Right lobe of liver (tissue), 6 donors: ENCODE measurements around the gene C4orf17. TPM values are rescaled to one million over a fixed set of nuclear protein-coding genes. Genes with fewer than 3 reads are reported as not detected.

Experiments used
- ATAC-seq, 4 donors: fragments of 200-7000 bp; cut with Tn5 transposase; one replicate each; pipeline ENCODE4 v1.9.1; 2020; ENCODE audit warnings: mild to moderate bottlenecking in 4 of 4, moderate library complexity in 4 of 4
- DNase-seq, 3 donors: peaks; one replicate each; pipeline ENCODE4 v3.0.0-alpha.2; 2020
- H3K27ac ChIP-seq, 3 donors: fragments of 200-600 bp; one replicate each; pipeline ENCODE4 v1.8.0; 2022
- H3K27me3 ChIP-seq, 2 donors: fragments of 200-600 bp; one replicate each; pipeline ENCODE4 v1.8.0; 2022
- H3K36me3 ChIP-seq, 4 donors: fragments of 200-600 bp; sonication (generic) in 1 of 4; one replicate each; pipeline versions ENCODE4 v1.5.1 to v1.8.0; 2017 to 2022; ENCODE audit warnings: control low read depth in 1 of 4
- H3K4me1 ChIP-seq, 4 donors: fragments of 200-600 bp; sonication (generic) in 1 of 4; one replicate each; pipeline versions ENCODE4 v1.5.1 to v1.8.0; 2017 to 2022; ENCODE audit warnings: control low read depth in 1 of 4
- H3K4me3 ChIP-seq, 3 donors: fragments of 200-600 bp; one replicate each; pipeline ENCODE4 v1.8.0; 2022
- H3K9me3 ChIP-seq, 4 donors: fragments of 200-600 bp; sonication (generic) in 1 of 4; one replicate each; pipeline versions ENCODE4 v1.5.1 to v1.8.0; 2017 to 2022; ENCODE audit warnings: control low read depth in 1 of 4
- POLR2A ChIP-seq: fragments of 450-650 bp; IDR thresholded peaks from one replicate; pipeline ENCODE4 v1.6.1; 2017; ENCODE audit warnings: antibody characterized with exemption, mild to moderate bottlenecking
- WGBS: methylation state at CpG from one replicate; pipeline ENCODE4 v1.1.6; 2018; ENCODE audit warnings: low coverage, low lambda C conversion rate; ENCODE audit not compliant: insufficient coverage; ENCODE audit errors: missing lambda C conversion rate; 5-methylcytosine and 5-hydroxymethylcytosine counted together
- intact Hi-C, 2 donors: fragments of 100-400 bp; cut with DNase I; formaldehyde crosslinking; loops; one replicate each; pipeline versions ENCODE4 v1.11.2 to v1.14.1; 2022
- total RNA-seq, 6 experiments: library from RNA; depleted of rRNA in 2 of 6; stranded (reverse); fragments of >200 nt in 2 of 6; fragmentation: NEBNext Ultra II Directional in 3 of 6; extraction: Animal tissue kit (Norgen Biotek cat#: 25700) in 3 of 6; gene quantifications; one replicate each; pipeline versions ENCODE4 v1.1.0 to v1.2.4, GENCODE V29; 2016 to 2023
- TF ChIP-seq, protein P1 (sequence below), 4 donors: fragments of 200-600 bp in 3 of 4; fragments of 450-650 bp in 1 of 4; IDR thresholded peaks; one replicate each; pipeline versions ENCODE4 v1.5.1 to v1.8.0; 2016 to 2022; ENCODE audit warnings: antibody characterized with exemption in 4 of 4, mild to moderate bottlenecking in 2 of 4
- donor health status: DM: no; HTN: yes; CAD: no.
- donor health status: DM: no; HTN: no; CAD: no.
- donor health status: DM: no; HTN: no; CAD: no.
- donor health status: DM: no; HTN: yes; CAD: no.
- donor health status: DM: no; HTN: yes; CAD: no.

Gene C4orf17
- total RNA-seq, 6 experiments from 2014 or later, result not detected

DNA sequence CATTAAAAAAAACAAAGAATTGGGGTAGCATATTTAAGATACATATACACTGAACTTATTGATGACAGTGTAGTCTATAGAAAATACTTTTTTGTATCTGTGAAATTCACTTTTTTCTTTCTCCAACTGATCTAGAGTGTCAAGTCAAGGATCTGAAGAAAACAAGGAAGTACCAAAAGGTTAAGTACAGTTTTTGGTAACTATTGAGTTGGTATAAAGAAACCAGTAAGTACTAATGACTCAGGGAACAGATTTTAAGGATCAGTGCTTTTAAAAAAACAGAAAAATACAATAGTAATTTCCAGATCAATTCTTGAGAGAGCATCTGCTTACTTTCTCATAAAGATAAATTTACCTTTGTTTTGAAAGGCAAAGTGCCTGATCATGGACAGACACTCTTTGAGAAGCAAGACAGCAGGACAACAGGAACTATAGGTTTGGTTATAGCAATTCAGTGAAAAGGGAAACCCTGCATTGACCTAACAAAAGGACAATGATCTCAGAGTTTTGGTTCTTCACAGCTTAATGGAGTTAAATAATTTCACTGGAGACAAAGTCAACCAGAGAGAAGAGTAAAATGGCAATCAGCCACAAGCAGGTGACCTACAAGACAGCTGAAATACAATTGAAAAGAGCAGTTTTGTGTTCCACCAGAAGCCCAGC lies 29.6 kb downstream of the C4orf17 start:
- DNase-seq, result no peak
- H3K27ac ChIP-seq, result no peak overlapping the region
- H3K4me3 ChIP-seq, result no peak overlapping the region
- H3K9me3 ChIP-seq, result no peaks in the 10 kb centered on the region
- H3K27me3 ChIP-seq, result no peaks in the 10 kb centered on the region
- intact Hi-C loops, result no loop called here
- TF ChIP-seq, protein P1, sequence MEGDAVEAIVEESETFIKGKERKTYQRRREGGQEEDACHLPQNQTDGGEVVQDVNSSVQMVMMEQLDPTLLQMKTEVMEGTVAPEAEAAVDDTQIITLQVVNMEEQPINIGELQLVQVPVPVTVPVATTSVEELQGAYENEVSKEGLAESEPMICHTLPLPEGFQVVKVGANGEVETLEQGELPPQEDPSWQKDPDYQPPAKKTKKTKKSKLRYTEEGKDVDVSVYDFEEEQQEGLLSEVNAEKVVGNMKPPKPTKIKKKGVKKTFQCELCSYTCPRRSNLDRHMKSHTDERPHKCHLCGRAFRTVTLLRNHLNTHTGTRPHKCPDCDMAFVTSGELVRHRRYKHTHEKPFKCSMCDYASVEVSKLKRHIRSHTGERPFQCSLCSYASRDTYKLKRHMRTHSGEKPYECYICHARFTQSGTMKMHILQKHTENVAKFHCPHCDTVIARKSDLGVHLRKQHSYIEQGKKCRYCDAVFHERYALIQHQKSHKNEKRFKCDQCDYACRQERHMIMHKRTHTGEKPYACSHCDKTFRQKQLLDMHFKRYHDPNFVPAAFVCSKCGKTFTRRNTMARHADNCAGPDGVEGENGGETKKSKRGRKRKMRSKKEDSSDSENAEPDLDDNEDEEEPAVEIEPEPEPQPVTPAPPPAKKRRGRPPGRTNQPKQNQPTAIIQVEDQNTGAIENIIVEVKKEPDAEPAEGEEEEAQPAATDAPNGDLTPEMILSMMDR (IDR thresholded peaks at IDR 0.05), result no peak
- TF ChIP-seq POLR2A, result no peak
- H3K36me3 ChIP-seq, result no peaks in the 10 kb centered on the region
- no peak for ATAC-seq
- H3K4me1 ChIP-seq, result peaks cover 0 to 8% (median 4%) of the 10 kb centered on the region in 4 donors

DNA sequence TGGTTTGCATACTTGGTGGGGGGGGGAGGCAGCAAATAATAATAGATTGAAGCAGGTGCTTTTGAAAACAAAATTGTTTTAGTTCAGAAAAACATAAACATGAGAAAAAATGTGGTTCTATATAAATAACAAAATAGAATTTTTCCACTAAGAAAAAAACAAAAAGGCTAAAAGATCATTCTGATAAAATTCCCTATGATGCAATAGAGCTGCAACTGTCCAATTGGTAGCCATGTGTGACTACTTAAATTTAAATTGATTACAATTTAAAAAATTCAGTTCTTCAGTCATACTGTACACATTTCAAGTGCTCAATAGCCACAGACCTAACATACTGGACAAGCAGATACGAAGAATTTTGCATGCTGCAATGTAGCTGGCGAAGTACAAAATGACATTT lies 42.1 kb downstream of the C4orf17 start:
- peaks cover 0 to 28% (median 1%) of the 10 kb centered on the region in 4 donors for H3K36me3 ChIP-seq
- ATAC-seq, result no peak
- TF ChIP-seq, protein P1 (IDR thresholded peaks at IDR 0.05), result no peak
- TF ChIP-seq POLR2A, result no peak
- no peak overlapping the region for H3K4me3 ChIP-seq
- intact Hi-C loops, result no loop called here
- no peak for DNase-seq
- WGBS, result 97% methylated on average over 2 of the region's 2 CpGs
- no peak overlapping the region for H3K27ac ChIP-seq
- H3K27me3 ChIP-seq, result no peaks in the 10 kb centered on the region
- H3K9me3 ChIP-seq, result no peaks in the 10 kb centered on the region
- H3K4me1 ChIP-seq, result no peaks in the 10 kb centered on the region

DNA sequence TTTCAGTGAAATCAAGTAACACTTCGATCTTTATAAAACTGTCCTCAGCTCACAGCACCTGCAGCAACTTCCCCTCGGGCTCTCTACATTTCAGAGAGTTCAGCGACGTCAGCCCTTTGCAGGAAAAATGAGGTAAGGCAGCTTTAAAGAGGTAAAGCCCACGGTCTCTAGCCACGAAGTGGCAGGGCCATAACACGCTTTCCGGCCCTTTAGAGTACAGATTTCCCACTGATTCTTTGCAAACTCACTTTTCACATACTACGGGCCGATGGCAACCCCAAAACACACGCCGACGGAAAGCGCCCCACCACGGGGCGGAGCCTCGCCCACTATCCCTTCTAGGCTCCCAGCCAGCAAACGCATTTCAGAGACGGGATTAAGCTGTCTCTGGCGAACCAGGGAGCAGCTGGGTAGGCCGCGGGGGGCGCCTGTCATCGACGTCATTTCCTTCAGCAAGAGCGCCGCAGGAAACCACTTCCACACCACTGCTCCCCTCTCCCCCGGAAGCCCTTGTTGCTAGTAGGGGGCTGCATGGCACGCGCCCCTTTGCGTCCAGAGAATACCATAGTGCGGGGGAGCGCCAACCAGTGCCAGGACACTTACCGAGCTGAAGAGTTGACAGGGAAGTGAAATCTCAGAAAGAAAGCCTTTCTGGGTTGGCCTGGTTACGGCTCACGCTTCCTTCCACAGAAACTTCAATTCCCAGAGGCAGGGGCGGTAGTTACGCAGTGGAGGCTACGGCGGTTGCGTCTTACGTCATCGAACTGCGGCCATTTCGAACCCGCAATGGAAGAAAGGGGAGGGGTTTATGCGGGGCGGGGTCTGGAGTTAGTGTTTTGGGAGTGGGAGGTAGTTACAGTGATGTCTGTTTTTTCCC lies 52.7 kb downstream of the C4orf17 start, which contains the start of gene TRMT10A:
Gene TRMT10A, minus strand, starts transcription at position 730 of the 877 bp plus-strand sequence. CDS start 4,701 bp downstream, outside the sequence.
- TF ChIP-seq POLR2A, result peak; percentile 83
- TF ChIP-seq, protein P1 (IDR thresholded peaks at IDR 0.05), result peak in 1 of 4 donors; percentile 16
- H3K4me1 ChIP-seq, result peaks cover 0 to 8% (median 0%) of the 10 kb centered on the region in 4 donors
- peak within 1 kb of the TSS; percentile 68 to 71 (median 69) for H3K4me3 ChIP-seq
- H3K36me3 ChIP-seq, result no peaks in the 10 kb centered on the region
- intact Hi-C loops, result no loop called here
- peak; percentile 97 to 99 (median 98) for DNase-seq
- peak; percentile 92 to 97 (median 94) for ATAC-seq
- WGBS, result under 1% methylated on average over 36 of the region's 48 CpGs
- H3K27me3 ChIP-seq, result no peaks in the 10 kb centered on the region
- H3K27ac ChIP-seq, result peak within 1 kb of the TSS; percentile 93 to 97 (median 95)
- no peaks in the 10 kb centered on the region for H3K9me3 ChIP-seq

DNA sequence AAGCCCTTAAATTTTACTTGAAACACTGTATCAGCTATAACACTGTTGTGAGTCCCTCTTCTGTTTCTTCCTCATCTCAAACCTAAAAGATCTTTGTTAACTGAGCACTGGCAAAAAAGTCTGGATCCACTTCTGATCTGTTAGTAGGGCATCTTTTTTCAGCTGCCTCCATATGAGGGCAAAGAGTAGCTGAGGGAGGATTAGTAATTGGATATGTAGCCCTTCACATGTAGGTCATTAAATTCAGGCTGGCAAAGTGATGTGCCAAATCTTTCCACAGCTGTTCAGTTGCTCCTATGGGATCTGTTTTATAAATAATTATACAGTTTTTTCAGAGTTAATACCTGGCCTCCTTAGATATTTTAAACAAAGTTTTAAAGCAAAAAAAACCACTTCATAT lies 54.1 kb downstream of the C4orf17 start:
- Histone ChIP-seq H3K27ac (no peak overlapping the region), H3K4me3 (no peak overlapping the region), H3K27me3 (no peaks in the 10 kb centered on the region), H3K9me3 (no peaks in the 10 kb centered on the region), H3K36me3 (no peaks in the 10 kb centered on the region), H3K4me1 (peaks cover 0 to 8% (median 2%) of the 10 kb centered on the region in 4 donors)
- intact Hi-C loops, result no loop called here
- no peak for ATAC-seq
- TF ChIP-seq POLR2A, result no peak
- TF ChIP-seq, protein P1 (IDR thresholded peaks at IDR 0.05), result no peak
- no peak for DNase-seq
